ENCODE measurements around the gene ANKS4B.
"Not testable (repeated sequence)": the region's sequence is repeated elsewhere in the genome, so short reads cannot be mapped to it uniquely, and the experiment has no call there.

ANKS4B gene

DNA sequence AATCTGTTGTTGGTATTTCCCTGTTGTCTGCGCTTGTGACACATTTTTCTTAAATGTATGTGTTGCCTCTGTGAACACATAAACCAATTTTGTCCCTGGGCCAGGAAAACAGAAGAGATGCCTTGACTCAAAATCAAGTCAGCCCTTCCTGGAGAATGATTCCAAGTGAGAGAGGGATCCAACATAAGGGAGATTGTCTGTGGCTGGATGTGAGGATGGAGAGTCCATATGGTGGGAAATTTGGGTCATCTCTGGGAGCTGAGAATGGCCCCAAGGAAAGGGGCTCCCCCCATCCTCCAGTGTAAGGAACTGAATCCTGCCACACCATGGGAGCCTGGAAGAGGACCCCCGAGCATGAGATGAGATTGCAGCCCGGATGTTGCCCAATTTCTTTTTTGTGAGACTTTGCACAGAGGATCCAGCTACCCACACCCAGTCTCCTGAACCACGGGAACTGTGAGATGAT, 31.1 kb downstream of the ANKS4B start:
- DNase-seq: no peak

DNA sequence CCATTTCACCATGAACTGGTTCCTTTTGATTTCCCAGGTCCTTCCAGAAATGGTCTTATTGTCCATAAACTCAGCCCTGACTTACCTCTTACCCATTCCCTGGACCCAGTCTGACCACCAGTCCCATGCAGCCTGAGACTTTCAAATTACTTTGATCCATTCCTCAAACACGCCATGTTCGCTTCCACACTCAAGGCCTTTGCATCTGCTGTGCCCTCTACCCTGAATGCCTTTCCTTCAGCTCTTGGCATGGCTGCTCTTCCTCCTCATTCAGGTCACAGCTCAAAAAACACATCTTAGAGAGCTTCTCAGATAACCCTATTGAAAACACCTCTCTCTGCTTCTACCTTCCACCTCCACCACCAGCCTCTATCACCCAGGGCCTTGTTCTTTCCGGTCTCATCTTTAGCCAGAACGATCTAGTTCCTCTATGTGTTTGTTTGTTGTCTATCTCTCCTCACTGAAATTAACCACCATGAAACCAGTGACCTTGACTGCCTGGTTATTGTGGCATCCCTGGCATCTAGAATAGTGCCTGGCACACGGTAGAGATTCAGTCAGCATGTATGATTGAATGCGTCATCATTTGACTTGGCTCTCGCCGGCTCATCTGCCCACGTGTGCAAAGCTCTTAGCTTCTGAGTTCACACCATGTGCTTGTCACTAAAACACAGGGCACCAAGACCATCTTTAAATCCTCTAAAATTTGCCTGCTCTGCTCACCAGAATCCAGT, 31.8 kb downstream of the ANKS4B start:
- no peak for DNase-seq

DNA sequence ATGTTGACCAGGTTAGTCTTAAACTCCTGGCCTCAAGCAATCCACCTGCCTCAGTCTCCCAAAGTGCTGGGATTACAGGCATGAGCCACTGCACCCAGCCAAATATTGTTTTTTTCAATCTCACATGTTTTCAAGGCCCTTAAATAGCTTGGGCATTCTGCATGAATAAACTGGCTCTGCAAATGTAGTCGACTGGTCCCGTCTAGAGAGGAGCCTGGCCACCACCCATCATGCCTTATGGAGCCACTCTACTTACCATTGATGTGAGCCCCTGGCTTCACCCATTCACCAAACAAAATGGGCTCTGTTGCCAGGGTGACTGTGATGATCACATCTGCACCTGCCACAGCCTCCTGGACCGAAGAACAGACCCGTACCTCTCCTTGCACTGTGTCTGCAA, 33.8 kb downstream of the ANKS4B start:
- no peak for DNase-seq

DNA sequence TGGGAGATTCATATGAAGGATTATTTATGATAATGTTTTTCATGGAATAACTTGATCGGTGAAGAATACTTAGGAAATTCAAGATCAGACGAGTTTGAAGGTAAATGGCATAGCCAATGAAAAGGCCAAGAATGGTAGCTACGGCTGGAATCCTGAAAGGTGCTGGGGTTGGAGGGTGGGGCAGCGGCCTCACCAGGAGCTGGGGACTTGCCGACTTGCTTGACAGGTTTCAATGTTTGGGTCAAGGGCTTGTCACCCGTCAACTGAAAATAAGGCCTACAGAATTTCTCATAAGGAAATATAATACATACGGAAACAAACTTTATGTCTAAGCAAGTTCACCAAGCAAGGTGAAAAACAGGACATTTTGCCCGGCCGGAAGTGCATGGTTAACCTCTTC, 34.7 kb downstream of the ANKS4B start:
- no peak for DNase-seq

DNA sequence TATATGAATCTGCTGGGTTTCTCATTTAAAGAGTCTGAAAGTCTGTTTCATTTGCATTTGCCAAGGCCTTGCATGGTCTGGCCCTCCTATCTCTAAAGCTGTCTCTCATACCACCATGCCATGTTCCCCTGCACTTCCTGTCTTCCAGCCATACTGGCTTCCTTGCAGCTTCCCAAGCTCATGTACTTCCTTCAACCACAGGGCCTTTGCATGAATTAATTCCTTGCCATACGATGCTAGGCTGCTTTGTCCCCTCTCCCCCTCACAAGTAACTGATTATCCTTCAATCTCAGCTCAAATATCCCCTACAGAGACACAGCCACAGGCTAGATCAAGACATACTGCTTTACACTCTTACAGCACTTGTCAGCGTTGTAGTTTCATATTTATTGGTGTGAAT, 38.8 kb downstream of the ANKS4B start:
- DNase-seq: no peak

DNA sequence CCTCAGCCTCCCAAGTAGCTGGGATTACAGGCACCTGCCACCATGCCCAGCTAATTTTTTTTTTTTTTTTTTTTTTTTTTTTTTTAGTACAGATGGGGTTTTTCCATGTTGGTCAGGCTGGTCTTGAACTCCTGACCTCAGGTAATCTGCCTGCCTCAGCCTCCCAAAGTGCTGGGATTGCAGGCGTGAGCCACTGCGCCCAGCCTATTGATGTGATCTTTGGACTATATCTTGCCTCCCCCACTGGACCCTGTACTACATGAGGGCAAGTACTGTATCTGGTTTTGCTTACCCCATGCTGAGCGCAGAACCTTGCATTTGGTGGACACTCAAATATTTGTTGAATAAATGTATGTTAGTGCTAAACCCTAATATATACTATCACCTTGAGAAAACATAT, 39.3 kb downstream of the ANKS4B start:
- DNase-seq: not testable (repeated sequence)

DNA sequence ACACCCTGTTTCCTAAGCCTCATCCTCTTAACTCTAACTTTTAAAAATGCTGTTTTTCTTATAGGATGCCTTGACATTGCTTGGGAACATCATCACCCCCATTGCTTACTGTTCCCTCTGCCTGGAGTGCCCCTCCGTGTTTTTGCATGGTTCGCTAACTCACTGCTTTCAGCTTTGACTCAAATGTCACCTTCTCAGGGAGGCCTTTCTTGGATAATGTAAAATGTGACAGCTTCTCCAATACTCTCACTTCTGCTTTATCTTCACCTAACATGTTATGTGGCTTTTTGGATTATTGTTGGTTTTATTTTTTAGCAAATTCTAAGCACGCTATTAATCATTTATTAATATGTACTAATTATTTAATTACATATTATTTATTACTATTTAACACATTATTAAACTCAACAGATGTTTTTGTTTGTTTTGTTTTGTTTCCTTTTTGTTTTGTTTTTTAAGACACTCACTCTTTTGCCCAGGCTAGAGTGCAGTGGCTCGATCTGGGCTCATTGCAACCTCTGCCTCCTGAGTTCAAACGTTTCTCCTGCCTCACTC, 40.8 kb downstream of the ANKS4B start:
- no peak for DNase-seq

DNA sequence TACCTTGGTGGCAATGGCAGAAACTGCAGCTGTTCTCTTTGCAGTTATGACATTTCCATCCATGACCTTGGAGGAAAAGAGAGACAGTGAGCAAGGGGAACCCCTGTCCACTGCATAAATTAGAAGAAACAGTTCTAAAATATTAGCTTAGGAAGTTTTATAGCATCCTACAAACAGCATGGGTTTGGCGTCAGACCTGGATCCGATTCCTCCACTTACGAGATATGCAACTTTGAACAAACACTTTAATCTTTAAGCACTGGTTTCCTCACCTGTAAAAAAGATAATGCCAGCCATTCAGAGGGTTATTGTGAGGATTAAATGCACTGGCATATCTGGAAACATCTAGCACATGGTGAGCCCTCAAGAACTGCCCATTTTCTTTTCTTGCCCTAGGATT, 42.0 kb downstream of the ANKS4B start:
- no peak for DNase-seq

DNA sequence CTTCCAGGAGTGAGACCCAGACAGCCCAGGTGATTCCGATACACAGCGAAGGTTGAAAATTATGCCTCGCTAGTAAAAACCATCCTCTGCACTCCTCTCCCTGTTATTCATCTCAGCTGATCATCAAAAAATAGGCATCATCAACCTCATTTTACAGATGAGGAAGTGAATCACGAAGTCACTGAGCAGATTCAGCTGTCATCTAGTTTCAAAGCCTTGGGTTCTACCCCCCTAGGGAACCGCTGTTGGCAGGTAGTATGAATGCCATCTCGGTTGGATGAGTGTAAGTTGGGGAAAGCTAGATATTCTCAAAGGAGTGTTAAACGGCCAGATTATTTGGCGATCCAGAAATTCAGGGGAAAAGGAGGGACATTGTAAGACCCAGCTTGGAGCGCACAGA, 42.6 kb downstream of the ANKS4B start:
- DNase-seq: no peak

DNA sequence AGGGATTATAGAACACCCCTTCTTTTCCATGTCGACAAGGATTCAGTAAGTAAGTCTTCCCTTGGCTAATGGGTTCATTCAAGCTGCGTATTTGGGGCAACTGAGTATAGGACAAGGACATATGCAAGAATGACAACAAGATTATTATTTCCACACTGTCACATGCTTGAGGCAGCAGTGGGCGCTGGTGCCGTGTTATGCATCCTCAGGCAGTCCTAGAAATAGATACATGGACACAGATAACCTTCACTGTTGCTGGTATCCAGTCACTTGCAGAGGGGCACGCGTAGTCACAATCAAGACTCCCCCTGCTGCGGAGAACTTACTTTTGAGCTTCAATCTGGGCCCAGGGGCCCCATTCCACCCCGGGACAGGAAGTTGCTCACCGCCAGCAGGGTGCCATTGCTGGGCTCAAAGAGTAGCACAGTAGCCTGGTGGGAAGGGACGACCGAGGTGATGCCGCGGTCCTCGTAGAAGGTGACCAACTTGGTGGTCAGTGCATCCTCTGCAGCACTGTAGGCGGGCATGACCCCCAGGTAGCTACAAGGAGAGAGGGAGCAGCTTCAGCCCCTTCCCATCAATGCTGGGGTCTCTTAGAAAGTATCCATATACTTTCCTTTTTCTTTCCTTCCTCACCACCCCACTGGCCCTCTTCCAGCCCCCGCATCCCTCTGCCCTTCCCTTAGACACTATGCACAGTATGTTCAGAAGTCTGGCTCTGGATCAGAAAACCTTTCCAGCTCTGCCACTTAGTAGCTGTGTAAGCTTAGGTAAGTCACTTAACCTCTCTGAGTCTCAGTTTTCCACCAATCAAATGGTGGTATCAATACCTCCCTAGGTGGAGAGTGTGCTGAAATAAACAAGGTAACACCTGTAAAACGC, 43.8 kb downstream of the ANKS4B start:
- DNase-seq: no peak

DNA sequence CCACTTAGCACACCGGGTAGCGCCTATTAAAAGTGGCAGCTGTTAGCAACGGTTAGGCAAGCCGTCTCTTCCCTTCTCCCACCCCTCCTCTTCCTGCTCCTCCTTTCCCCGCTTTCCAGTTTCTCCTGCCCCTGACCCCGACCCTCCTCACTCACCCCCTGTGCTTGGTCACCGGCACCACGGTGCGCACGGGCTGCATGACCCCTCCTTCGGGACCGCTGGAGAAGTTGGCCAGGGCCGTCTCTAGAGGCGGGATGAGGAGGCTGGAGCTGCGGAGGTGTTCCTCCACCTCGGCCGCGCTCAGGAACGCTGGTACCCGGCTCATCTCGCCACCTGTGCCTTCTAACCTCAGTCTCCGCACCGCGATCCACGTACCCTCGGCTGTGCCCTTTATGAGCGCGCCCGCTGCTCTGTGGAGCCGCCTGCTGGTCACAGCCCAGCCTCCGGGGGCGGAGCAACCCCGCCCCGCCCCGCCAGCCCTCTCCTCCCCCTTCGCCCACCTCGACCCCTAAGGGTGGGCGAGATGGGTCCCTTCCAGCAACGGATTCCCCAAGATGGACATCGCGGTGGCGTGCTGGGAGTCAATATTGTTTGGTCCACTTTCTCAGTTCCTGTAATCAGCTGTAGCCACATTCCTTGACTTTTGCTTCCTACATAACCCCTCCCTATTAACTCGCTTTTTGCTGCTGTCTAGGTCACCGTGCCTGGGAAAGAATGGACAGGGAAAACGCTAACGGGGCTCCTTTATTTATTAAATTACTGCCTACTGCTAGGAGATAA, 44.6 kb downstream of the ANKS4B start, which contains the start of gene CRYM:
TSS of gene CRYM (minus strand) at position 364 of the 780 bp plus-strand sequence. CDS start at position 325, 39 bp downstream.
- DNase-seq: peak; percentile 6

DNA sequence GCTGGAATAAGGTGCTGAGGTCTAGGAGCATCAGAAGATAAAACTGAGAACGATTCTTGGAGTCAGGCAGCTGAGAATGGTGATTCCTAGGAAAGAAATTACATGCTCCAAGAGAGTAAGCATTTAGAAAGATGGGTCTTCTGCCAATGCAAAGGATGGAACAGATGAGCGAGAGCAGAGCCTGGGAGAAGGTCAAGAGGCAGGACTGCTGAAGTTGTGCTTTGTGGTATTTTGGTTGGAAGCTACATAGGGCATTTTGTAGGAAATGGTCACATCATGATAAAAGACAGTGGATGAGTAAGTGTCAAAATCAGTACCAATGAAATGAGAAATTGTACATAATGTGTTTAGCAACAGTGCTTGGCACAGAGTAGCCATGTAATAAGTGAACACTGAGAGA, 46.0 kb downstream of the ANKS4B start:
- DNase-seq: no peak

DNA sequence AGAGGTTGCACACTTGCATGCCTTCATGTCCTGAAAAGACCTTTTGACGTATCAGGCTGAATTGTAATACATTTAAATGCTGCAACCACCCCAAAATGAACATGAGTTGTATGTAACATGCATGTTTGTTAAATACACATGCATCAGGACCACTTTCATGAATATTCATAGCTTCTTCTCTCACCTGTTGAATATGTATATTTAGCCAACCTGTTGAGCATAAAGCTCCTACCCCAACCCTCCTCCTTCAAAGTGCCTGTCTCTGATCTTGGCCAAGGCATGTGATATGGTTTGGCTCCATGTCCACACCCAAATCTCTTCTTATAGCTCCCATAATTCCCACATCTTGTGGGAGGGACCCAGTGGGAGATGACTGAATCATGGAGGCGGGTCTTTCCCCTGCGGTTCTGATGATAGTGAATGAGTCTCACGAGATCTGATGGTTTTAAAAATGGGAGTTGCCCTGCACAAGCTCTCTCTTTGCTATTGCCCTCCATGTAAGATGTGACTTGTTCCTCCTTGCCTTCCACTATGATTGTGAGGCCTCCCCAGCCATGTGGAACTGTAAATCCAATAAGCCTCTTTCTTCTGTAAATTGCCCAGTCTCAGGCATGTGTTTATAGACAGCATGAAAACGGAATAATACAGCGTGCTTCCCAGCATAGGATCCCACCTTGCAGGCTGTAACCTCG, 48.3 kb downstream of the ANKS4B start:
- no peak for DNase-seq

DNA sequence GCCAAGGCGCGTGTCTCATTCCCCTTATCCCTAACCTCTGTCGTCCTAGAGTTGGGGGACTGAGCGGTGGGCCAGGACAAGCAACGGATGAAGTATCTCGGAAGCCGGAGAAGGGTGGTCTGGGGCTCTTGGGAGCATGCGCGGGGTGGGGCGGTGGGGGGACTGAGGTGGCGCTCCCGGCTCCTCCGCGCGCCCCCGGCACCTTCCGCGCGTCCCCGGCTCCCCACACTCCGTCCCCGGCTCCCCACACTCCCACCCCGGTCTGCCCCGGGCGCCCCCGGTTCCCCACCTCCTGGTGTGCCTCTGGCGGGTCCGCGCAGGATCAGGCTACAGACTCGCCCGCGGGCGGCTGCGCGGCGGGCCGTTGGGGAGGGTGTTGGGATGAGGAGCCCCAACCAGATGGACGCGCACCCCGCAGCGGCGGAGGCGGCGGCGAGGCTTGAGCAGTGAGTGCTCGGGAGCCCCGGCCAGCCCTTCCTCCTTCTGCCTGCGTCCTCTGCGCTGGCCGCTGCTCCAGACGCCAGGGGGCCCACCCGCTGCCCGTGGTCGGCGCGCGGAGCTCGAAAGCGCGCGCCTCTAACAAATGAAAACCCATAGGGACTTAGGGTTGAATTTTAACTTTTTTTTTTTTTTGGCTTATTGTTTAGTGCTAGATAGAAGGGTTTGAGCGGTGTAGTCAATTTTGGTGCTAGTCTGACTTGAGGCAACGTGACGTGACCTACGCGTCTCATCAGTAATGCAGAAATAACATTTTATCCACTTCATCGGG, 50.2 kb downstream of the ANKS4B start:
- no peak for DNase-seq

DNA sequence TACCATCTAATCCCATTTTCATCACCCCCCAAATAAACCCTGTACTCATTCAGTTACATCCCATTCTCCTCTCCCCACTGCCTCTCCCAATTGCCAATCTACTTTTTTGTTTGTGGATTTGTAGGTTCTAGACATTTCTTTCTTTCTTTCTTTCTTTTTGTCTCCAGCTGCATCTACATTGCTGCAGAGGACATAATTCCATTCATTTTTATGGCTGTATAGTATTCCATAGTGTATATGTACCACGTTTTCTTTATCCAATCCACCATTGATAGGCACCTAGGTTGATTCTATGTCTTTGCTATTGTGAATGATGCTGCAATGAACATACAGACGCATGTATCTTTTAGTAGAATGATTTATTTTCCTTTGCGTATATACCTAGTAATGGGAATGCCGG, 50.9 kb downstream of the ANKS4B start:
- DNase-seq: no peak

DNA sequence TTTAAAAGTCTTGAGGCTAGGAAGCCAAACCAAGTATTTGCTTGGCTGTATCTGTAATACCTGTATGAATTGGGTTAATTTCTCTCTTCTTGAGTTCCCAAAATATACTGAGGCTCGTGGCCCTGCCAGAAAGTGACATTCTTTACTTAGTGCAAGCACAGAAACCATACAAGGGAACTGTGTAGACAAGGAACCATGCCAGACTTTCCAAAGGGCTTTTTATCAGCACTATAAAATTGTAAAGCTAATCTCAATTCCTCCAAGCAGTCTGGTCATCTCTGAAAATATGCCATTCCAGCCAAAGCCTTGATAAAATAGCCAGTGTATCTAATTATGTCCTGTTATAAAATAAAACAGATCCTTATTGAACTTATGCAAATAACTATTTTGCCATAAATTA, 51.8 kb downstream of the ANKS4B start:
- DNase-seq: no peak

DNA sequence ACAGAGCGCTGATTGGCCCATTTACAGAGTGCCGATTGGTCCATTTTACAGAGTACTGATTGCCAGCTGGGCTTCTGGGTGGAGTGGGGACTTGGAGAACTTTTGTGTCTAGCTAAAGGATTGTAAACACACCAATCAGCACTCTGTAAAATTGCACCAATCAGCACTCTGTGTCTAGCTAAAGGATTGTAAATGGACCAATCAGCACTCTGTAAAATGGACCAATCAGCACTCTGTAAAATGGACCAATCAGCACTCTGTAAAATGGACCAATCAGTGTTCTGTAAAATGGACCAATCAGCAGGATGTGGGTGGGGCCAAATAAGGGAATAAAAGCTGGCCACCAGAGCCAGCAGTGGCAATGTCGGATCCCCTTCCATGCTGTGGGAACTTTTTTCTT, 56.3 kb downstream of the ANKS4B start:
- DNase-seq: not testable (repeated sequence)

DNA sequence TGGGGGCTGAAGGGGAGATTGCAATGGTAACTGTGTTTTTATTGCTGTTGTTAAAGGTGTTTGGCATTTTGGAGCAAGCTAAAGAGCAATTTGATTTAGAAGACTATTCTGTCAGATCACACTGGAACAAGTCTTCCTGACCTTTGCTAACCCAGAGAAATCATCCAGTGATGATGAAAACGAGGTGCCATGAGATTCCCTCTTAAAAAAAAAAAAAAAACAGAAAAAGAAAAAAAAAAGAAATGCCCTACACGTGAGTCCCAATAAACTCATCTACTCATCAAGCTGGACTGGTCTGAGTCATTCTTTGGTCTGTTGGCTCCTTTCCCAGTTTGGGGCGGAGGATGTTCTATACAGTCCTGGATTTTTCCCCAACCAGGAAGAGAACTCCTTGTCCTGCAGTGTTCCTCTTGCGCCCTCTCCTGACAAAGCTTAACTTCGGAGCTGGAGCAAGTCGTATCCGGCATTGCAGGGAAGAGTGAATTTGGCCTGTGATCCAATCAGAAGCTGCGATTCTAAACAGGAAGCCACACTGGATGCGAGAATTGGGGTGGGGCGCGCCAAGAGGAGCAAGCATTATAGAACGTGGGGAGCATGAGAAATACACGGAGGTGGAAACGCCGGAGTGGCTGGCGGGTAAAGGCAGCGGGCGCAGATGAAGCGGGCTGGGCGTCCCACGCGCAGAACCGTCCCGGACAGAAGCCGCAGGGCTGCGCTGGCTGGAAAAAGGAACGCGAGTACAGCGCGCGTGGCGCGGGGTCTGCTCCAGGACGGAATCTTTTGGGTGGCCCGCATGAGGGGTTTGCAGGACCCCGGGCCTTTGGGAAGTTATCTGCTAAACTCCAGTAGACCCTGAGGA, 67.0 kb downstream of the ANKS4B start:
- peak; percentile 37 for DNase-seq

DNA sequence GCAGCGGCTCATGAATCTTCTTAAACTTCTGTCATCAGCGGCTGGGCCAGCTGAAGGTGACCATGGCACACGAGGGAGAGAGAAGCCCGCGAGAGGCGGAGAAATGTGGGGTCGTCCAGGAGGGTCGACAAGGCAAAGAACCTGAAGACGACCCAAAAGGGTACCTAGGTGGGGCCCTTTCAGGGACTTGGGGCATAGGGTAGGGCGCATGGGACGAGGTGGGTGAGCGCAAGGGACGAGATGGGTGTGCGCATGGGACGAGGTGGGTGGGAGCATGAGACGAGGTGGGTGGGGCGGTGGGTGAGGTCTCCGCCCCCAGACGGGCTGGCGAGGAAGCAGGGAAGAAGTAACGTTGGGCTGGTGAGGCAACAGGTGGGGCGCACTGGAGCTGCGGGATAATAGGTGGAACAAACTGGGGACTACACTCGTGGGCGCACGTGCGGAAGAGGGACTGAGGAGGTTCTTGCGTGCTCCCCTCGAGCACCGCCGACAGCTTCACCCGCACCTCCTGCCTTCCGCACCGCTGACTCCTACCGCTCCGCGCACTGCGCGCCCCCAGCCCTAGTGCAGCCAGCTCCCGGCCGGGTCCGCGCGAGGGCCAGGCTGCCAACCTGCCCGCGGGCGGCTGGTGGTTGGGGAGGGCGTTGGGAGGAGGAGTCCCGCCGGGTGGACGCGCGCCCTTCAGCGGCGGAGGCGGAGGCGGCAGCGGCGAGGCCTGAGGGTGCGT, 67.8 kb downstream of the ANKS4B start:
- peak; percentile 20 for DNase-seq

DNA sequence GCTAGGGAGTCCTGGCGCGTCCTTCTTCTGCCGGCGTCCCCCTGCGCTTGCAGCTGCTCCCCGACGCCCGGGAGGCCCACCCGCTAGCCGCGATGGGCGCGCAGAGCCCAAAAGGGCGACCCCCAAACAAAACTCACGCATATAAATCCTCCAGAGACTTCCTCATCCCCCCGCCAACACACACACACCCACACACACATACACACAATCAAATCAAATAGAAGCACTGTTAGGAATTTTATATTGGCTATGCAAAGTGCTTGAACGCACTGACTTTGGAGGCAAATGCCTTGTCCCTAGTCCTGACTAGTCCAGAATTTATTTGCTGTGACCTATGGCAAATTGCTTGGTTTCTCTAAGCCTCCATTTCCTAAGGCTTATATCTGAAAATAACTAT, 68.4 kb downstream of the ANKS4B start:
- no peak for DNase-seq

All from CD4-positive, alpha-beta T cell treated with Interleukin-12 subunit alpha and Interleukin-12 subunit beta, for 1 hour (primary cell).